K562 (cell line): Measurements from ENCODE around the gene DPM1. TPM values are rescaled to one million over a fixed set of nuclear protein-coding genes. Genes with fewer than 3 reads are reported as not detected.
A peak's percentile ranks its signal among the peaks of the same experiment; 100 is the strongest.

Experiments
- ATF1 ChIP-seq, 2 experiments: fragments of 450-650 bp in 1 of 2; IDR thresholded peaks; 2 replicates each; pipeline ENCODE4 v1.6.1; 2016; ENCODE audit warnings: missing compliant biosample characterization in 1 of 2, missing genetic modification characterization in 1 of 2
- CBX3 ChIP-seq, 2 experiments: IDR thresholded peaks; 1 replicate in 1 of 2; 2 replicates in 1 of 2; pipeline ENCODE4 v1.6.1; 2012; ENCODE audit warnings: inconsistent platforms in 2 of 2, low read length in 2 of 2, borderline replicate concordance in 1 of 2, control low read depth in 1 of 2
- CCNT2 ChIP-seq: IDR thresholded peaks from 2 replicates; pipeline ENCODE4 v1.6.1; 2011; ENCODE audit warnings: borderline replicate concordance, low read depth, mild to moderate bottlenecking, moderate library complexity, mixed read lengths, low read length; ENCODE audit not compliant: insufficient read length; ENCODE audit errors: extremely low read depth
- ESRRA ChIP-seq: fragments of 450-650 bp; IDR thresholded peaks from 2 replicates; pipeline ENCODE4 v1.6.1; 2014; ENCODE audit warnings: low read depth, mild to moderate bottlenecking, moderate library complexity, borderline replicate concordance
- FOXK2 ChIP-seq, 2 experiments: fragments of 450-650 bp; IDR thresholded peaks in 1 of 2; conservative IDR thresholded peaks in 1 of 2; 2 replicates each; pipeline ENCODE4 v1.6.1; 2016; ENCODE audit warnings: low read depth in 2 of 2, mild to moderate bottlenecking in 1 of 2
- HDAC3 ChIP-seq: fragments of 450-650 bp; IDR thresholded peaks from 2 replicates; pipeline ENCODE4 v1.6.1; 2018; ENCODE audit warnings: borderline replicate concordance, mild to moderate bottlenecking, moderate library complexity; ENCODE audit not compliant: partially characterized antibody
- HNRNPK ChIP-seq: fragments of 200-400 bp; formaldehyde crosslinking; IDR thresholded peaks from one replicate; pipeline ENCODE4 v1.6.1; 2018; ENCODE audit warnings: mild to moderate bottlenecking, low read depth, low read length; ENCODE audit not compliant: poor library complexity, severe bottlenecking
- HNRNPL ChIP-seq: fragments of 200-400 bp; formaldehyde crosslinking; IDR thresholded peaks from 2 replicates; pipeline ENCODE4 v1.6.1; 2017; ENCODE audit warnings: low read depth, mild to moderate bottlenecking, low read length
- JUND ChIP-seq, 2 experiments: IDR thresholded peaks; 2 replicates in 1 of 2; 3 replicates in 1 of 2; pipeline ENCODE4 v1.6.1; 2011; ENCODE audit warnings: borderline replicate concordance in 2 of 2, low read depth in 2 of 2, low read length in 2 of 2, improper control_type of control experiment in 1 of 2, missing biosample characterization in 1 of 2, missing genetic modification characterization in 1 of 2, missing genetic modification reagents in 1 of 2
- POLR2A ChIP-seq: fragments of 450-650 bp; conservative IDR thresholded peaks from 2 replicates; pipeline ENCODE4 v1.6.1; 2016
- SREBF1 ChIP-seq: fragments of 150-350 bp; IDR thresholded peaks from 2 replicates; pipeline ENCODE4 v1.6.1; 2014; ENCODE audit warnings: antibody characterized with exemption, low read depth, low read length, borderline replicate concordance
- ZNF23 ChIP-seq: fragments of 250-450 bp; sonication (Bioruptor Pico); IDR thresholded peaks from 2 replicates; pipeline ENCODE4 v1.4.0; 2020; ENCODE audit warnings: mild to moderate bottlenecking
- ZNF77 ChIP-seq: fragments of 250-450 bp; sonication (Bioruptor Pico); IDR thresholded peaks from 2 replicates; pipeline ENCODE4 v1.5.0; 2020
- polyA plus RNA-seq, 8 experiments: library from polyadenylated mRNA; depleted of rRNA in 4 of 8; stranded (reverse) in 5 of 8; unstranded in 3 of 8; fragments of >200 nt; fragmentation: Nextera tagmentation in 2 of 8; fragmentation: Illumina TruSeq in 1 of 8; extraction: Ambion mirVana in 2 of 8; extraction: Trizol in 1 of 8; gene quantifications; 2 replicates each; pipeline versions ENCODE4 v1.2.1 to v1.2.3, GENCODE V29; 2011 to 2014; ENCODE audit warnings: inconsistent platforms in 1 of 8, missing spikeins in 1 of 8
- total RNA-seq, 7 experiments: library from RNA; depleted of rRNA in 6 of 7; stranded (reverse); fragments of >200 nt in 6 of 7; fragmentation: Illumina TruSeq in 2 of 7; extraction: Trizol in 2 of 7; gene quantifications; 2 replicates each; pipeline versions ENCODE4 v1.2.1 to v1.2.3, GENCODE V29; 2011 to 2021; ENCODE audit warnings: low replicate concordance in 1 of 7
- TF ChIP-seq, protein P1 (sequence below): fragments of 250-450 bp; sonication (Bioruptor Pico); IDR thresholded peaks from 2 replicates; pipeline ENCODE4 v1.9.0; 2021; ENCODE audit warnings: mild to moderate bottlenecking, inconsistent platforms
- TF ChIP-seq, protein P2 (sequence below), 2 experiments: IDR thresholded peaks in 1 of 2; conservative IDR thresholded peaks in 1 of 2; 2 replicates each; pipeline ENCODE4 v1.6.1; 2016; ENCODE audit warnings: low read depth in 2 of 2, mild to moderate bottlenecking in 1 of 2, missing compliant biosample characterization in 1 of 2, missing genetic modification characterization in 1 of 2, moderate library complexity in 1 of 2
- TF ChIP-seq, protein P3 (sequence below): fragments of 250-450 bp; sonication (Bioruptor Pico); IDR thresholded peaks from 2 replicates; pipeline ENCODE4 v1.4.0; 2020
- TF ChIP-seq, protein P4 (sequence below): fragments of 250-450 bp; sonication (Bioruptor Pico); IDR thresholded peaks from 2 replicates; pipeline ENCODE4 v1.5.0; 2020; ENCODE audit warnings: mild to moderate bottlenecking

DPM1 gene
- total and polyA plus RNA-seq, 9 of the 15 experiments (the other 6 are each of a cell fraction or from before 2014, with no cell fraction given) = 75.2 to 190 (median 153) TPM

DNA sequence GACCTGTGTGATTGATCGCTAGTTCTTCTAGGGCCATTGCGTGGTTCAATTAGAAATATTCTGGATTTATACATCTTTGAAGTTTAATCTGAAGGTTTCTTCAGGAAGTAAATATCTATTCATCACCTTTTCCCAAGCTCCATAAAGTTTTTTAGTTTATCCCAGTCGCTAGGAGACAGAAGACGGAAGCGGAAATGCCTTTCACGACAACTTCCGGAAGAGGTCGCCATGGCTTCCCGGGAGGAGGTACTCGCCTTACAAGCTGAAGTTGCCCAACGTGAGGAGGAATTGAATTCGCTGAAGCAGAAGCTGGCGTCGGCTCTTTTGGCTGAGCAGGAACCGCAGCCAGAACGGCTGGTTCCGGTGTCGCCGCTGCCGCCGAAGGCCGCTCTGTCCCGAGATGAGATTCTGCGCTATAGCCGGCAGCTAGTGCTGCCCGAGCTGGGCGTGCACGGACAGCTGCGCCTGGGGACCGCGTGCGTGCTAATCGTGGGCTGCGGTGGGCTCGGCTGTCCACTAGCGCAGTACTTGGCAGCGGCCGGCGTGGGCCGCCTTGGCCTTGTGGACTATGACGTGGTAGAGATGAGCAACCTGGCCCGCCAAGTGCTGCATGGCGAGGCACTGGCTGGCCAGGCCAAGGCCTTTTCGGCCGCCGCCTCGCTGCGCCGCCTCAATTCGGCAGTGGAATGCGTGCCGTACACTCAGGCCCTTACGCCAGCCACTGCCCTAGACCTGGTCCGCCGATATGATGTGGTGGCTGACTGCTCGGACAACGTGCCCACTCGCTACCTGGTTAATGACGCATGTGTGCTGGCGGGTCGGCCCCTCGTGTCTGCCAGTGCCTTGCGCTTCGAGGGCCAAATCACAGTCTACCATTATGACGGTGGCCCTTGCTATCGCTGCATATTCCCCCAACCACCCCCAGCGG is 547 bp upstream of the DPM1 start, which contains the start of gene MOCS3 (continued):
- no peak for TF ChIP-seq ATF1 (CRISPR knock-in tag; IDR thresholded peaks at IDR 0.05)
- peak; percentile 95 for TF ChIP-seq ATF1 (tag; IDR thresholded peaks at IDR 0.05)
- no peak for TF ChIP-seq ZNF23 (CRISPR knock-in tag)
- peak; percentile 66 to 100 for TF ChIP-seq FOXK2 (conservative IDR thresholded peaks at IDR 0.05 in 1 of 2, IDR thresholded peaks at IDR 0.05 in 1 of 2; ENCODE audit: low read depth in 2 of 2)
- TF ChIP-seq JUND (IDR thresholded peaks at IDR 0.05; ENCODE audit: borderline replicate concordance, low read depth, low read length) = peak; percentile 98
- peak; percentile 27; the same call in 1 of the 3 replicates for TF ChIP-seq JUND (tag; IDR thresholded peaks at IDR 0.05; ENCODE audit: borderline replicate concordance, low read depth, low read length)
- TF ChIP-seq CCNT2 = no peak
- peak; percentile 9 for TF ChIP-seq SREBF1
- TF ChIP-seq HNRNPK = no peak
- 0 out of 3 replicates have a peak, but pooled peaks of 1 of the 2 experiments have one; percentile 28 for TF ChIP-seq CBX3 (IDR thresholded peaks at IDR 0.05; ENCODE audit: borderline replicate concordance in 1 of 2, low read length in 2 of 2)
- TF ChIP-seq HDAC3 = peak; percentile 67
- TF ChIP-seq, protein P1, sequence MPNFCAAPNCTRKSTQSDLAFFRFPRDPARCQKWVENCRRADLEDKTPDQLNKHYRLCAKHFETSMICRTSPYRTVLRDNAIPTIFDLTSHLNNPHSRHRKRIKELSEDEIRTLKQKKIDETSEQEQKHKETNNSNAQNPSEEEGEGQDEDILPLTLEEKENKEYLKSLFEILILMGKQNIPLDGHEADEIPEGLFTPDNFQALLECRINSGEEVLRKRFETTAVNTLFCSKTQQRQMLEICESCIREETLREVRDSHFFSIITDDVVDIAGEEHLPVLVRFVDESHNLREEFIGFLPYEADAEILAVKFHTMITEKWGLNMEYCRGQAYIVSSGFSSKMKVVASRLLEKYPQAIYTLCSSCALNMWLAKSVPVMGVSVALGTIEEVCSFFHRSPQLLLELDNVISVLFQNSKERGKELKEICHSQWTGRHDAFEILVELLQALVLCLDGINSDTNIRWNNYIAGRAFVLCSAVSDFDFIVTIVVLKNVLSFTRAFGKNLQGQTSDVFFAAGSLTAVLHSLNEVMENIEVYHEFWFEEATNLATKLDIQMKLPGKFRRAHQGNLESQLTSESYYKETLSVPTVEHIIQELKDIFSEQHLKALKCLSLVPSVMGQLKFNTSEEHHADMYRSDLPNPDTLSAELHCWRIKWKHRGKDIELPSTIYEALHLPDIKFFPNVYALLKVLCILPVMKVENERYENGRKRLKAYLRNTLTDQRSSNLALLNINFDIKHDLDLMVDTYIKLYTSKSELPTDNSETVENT = no peak
- peak; percentile 57; the same call in 1 of the 2 replicates for TF ChIP-seq POLR2A
- TF ChIP-seq, protein P2, sequence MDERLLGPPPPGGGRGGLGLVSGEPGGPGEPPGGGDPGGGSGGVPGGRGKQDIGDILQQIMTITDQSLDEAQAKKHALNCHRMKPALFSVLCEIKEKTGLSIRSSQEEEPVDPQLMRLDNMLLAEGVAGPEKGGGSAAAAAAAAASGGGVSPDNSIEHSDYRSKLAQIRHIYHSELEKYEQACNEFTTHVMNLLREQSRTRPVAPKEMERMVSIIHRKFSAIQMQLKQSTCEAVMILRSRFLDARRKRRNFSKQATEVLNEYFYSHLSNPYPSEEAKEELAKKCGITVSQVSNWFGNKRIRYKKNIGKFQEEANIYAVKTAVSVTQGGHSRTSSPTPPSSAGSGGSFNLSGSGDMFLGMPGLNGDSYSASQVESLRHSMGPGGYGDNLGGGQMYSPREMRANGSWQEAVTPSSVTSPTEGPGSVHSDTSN (CRISPR knock-in tag; IDR thresholded peaks at IDR 0.05; ENCODE audit: low read depth) = no peak
- TF ChIP-seq, protein P2 (tag; conservative IDR thresholded peaks at IDR 0.05; ENCODE audit: low read depth) = 0 out of 2 replicates have a peak, but pooled peaks have one; percentile 25
- no peak for TF ChIP-seq ZNF77 (CRISPR knock-in tag)
- no peak for TF ChIP-seq ESRRA
- TF ChIP-seq, protein P3, sequence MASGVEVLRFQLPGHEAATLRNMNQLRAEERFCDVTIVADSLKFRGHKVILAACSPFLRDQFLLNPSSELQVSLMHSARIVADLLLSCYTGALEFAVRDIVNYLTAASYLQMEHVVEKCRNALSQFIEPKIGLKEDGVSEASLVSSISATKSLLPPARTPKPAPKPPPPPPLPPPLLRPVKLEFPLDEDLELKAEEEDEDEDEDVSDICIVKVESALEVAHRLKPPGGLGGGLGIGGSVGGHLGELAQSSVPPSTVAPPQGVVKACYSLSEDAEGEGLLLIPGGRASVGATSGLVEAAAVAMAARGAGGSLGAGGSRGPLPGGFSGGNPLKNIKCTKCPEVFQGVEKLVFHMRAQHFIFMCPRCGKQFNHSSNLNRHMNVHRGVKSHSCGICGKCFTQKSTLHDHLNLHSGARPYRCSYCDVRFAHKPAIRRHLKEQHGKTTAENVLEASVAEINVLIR (CRISPR knock-in tag) = peak; percentile 69; the same call in 1 of the 2 replicates
- TF ChIP-seq HNRNPL = no peak
- TF ChIP-seq, protein P4, sequence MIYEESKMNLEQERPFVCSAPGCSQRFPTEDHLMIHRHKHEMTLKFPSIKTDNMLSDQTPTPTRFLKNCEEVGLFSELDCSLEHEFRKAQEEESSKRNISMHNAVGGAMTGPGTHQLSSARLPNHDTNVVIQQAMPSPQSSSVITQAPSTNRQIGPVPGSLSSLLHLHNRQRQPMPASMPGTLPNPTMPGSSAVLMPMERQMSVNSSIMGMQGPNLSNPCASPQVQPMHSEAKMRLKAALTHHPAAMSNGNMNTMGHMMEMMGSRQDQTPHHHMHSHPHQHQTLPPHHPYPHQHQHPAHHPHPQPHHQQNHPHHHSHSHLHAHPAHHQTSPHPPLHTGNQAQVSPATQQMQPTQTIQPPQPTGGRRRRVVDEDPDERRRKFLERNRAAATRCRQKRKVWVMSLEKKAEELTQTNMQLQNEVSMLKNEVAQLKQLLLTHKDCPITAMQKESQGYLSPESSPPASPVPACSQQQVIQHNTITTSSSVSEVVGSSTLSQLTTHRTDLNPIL = no peak
